GM20431 (cell line): ENCODE measurements around the gene TMEM255B.
"Not testable (repeated sequence)": the region's sequence is repeated elsewhere in the genome, so short reads cannot be mapped to it uniquely, and the experiment has no call there.

Experiments used
- in situ Hi-C: fragments of 300-500 bp; cut with MseI, MboI; formaldehyde crosslinking; loops from one replicate; pipeline ENCODE4 v1.15.0; 2020; ENCODE audit warnings: low sequenced_read_pairs; ENCODE audit not compliant: unreplicated experiment

The TMEM255B gene

DNA sequence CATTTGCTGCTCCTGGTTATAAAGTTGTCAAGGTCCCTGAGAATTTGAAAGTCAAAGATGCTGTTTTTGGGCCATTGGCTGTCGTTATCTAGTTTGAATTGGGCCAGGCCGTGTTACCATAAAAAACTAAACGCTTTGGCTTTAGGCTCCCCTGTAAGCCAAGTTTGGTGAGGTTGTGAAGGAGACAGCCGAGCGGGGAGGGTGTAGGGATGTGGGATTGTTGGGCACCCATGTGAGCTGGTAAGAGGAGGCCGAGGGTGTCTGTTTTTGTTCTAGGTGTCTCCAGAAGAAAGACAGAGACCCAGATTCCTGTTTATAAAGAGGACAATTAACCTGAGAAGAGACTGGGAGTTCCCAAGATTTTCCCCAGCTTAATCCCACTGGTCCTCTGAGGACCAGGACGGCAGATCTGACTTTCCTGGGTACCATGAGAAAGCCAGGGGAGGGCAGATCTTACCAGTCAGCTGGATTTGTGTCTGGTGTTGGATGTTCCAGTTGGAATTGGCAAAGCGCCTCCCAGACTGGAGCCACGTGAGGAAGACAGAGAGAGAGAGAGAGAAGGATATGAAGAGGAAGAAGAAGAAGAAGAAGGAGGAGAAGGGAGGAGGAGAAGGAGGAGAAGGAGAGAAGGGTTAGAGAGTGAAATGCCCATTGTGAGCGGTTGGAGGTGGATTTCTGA is 25.1 kb downstream of the TMEM255B start:
- in situ Hi-C loops = no loop called here

GRCh38 chr13:113784645-113785024 is 25.6 kb downstream of the TMEM255B start:
- in situ Hi-C loops = no loop called here

DNA sequence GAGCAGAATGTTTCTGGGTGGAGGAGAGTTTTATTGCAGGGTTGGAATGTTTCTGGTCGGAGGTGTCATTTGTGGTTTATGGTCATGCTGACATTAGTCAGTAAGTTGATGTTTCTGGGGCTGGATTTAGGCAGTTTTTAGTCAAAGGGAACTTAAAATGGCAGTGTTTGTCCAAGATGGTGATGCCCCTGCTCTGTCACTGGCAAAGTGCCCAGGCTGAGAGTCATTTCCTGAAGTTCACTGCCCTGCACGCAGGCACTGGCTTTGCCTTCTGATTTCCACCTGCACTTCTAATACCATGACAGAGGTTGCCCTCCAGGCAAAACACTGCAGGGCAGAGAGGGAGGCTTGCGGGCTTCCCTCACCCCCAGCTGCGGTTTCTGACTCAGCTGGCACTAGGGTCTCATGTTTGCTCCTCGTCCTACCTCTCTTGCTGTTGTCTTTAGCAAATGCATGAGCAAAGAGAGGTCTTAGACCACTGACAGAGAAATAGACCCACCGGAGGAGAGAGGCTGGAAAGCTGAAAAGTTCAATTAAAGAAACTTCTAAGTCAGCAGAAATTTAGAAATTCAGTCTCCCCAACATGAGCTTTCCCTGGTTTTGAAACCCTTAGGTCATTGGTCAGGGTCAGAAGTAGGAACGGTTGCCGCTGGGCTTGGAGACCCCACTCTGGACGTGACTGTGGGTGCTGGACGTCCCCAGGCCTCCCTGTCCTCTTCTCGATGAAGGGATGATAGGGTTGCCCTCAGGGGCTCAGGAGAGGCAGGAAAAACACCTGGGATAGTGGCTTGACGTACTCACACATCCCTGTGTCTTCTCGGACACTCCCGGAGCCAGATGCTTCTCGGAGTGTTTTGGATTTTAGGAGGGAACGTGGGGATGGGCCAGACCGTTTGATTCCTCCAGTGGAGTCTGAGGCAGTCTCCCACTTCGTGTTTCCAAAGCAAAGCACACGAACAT is 26.3 kb downstream of the TMEM255B start:
- in situ Hi-C loops = no loop called here

DNA sequence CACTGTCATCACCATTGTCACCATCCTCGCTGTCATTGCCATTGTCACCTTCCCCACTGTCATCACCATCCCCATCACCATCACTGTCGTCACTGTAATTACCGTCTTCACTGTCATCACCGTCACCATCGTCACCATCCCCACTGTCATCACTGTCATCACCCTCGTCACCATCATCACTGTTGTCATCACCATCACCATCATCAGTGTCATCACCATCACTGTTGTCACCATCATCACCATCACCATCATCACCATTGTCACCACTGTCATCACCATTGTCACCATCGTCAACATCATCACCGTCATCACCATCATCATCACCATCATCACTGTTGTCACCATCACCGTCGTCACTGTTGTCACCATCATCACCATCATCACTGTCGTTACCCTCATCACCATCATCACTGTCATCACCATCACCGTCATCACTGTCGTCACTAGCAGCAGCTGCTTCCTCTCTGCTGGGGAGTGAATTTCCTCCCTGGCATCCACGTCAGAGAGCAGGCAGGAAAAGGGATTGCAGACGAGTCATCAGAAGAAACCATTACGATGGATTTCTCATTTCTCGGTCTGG is 27.3 kb downstream of the TMEM255B start:
- in situ Hi-C loops = no loop called here

- in situ Hi-C loops = no loop called here
These were observed 28.7 kb downstream of the TMEM255B start for GRCh38 chr13:113787694-113788093.

- in situ Hi-C loops = no loop called here
These were observed 29.5 kb downstream of the TMEM255B start for GRCh38 chr13:113788413-113789135.

- in situ Hi-C loops = no loop called here
These were observed 30.1 kb downstream of the TMEM255B start for GRCh38 chr13:113789167-113789566.

DNA sequence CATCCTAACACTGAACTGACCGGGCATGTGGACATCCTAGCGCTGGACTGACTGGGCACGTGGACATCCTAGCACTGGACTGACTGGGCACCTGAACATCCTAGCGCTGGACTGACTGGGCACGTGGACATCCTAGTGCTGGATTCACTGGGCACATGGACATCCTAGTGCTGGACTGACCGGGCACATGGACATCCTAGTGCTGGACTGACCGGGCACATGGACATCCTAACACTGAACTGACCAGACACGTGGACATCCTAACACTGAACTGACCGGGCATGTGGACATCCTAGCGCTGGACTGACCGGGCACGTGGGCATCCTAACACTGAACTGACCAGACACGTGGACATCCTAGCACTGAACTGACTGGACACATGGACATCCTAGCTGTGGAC is 30.9 kb downstream of the TMEM255B start:
- in situ Hi-C loops = not testable (repeated sequence)

DNA sequence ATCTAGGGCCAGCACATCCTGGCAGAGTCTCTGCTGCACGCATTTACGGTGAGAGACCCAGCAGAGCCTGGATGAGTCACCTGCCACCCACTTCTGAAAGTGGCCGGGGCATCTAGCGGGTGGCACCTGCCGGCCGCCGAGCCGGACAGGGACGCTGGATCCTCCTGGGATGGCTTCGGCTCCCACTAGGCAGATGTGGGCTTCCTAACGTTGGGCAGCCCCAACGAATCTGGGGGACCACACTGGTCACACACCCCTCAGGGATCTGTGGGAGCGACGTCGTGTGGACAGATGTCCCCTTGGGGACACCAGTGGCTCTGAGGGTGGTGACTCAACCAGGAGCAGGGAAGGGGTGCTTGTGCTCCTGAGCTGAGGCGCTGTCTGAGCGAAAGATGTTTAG is 32.2 kb downstream of the TMEM255B start:
- in situ Hi-C loops = no loop called here

DNA sequence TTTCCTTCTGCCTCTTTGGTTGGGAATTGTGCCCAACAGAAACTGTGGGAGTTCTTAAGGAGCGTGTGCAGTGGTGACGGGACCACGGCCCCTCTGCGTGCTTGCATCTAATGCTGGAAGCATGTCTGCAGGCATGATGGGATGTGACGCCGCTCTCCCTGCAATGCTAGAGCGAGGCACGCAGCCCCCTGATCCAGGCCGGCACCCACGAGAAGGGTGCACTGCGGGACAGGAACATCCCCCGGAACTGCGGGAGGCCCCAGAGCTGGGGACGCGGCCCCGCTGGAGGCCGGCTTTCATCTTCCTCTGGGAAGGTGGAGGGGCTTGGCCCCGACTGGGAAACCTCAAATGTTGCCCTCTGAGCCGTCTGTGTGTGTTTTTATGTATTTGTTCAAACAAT is 32.7 kb downstream of the TMEM255B start:
- in situ Hi-C loops = no loop called here

DNA sequence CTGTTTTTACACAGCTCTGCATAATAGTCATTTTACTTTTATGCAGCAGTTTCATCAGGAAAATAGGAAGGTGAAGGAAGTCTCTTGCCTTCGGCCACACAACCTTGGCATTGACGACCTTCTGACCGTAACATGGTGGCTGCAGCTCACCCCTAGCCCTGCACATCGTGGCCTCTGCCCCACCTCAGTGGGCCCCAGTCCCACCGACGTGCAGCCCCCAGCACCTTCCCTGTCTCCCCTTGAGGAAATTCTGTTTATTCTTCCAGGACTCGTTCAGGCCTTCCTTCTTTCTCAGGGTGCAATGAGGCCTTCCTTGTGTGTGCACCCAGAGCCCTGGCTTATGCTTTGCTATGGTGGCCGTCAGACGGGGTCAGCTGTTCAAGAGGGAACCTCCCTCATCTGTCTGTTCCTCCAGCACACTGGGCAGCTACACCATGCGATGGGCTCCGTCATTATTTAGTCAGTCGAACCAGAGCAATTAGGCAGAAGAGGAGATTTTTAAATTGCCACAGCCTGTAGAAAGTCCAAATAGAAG is 33.3 kb downstream of the TMEM255B start:
- in situ Hi-C loops = no loop called here

- in situ Hi-C loops = no loop called here
These were observed 34.1 kb downstream of the TMEM255B start for GRCh38 chr13:113792886-113793717.

GRCh38 chr13:113793718-113794085 is 34.7 kb downstream of the TMEM255B start:
- in situ Hi-C loops = no loop called here

- in situ Hi-C loops = no loop called here
These were observed 35.1 kb downstream of the TMEM255B start for GRCh38 chr13:113794086-113794485.

- in situ Hi-C loops = no loop called here
These were observed 35.7 kb downstream of the TMEM255B start for GRCh38 chr13:113794764-113795173.

- in situ Hi-C loops = not testable (repeated sequence)
These were observed 36.3 kb downstream of the TMEM255B start for GRCh38 chr13:113795362-113795761.

DNA sequence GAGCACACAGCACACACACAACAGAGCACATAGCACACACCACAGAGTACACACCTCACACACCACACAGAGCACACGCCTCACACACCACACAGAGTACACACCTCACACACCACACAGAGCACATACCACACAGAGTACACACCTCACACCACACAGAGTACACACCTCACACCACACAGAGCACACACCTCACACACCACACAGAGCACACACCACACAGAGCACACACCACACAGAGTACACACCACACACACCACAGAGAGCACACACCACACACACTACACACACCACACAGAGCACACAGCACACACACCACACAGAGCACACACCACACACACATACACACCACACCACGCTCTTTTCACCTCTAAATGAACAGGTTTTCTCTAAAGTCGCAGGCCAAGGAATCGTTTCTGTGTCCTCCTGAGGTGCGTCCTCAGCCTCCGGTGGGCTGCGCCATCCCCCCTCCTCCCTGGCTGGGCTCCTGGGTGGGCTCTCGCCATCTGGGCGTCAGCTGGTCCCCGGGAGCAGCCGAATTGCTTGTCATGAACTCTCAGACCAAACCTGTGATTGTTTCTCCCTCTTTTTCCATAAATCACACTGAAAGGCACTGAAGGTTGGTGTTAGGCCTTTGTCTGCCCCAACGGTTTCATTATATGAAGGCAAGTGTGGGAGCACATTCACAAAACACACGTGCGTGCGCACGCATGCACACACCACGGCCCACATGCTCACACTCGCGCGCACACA is 37.4 kb downstream of the TMEM255B start:
- in situ Hi-C loops = no loop called here

DNA sequence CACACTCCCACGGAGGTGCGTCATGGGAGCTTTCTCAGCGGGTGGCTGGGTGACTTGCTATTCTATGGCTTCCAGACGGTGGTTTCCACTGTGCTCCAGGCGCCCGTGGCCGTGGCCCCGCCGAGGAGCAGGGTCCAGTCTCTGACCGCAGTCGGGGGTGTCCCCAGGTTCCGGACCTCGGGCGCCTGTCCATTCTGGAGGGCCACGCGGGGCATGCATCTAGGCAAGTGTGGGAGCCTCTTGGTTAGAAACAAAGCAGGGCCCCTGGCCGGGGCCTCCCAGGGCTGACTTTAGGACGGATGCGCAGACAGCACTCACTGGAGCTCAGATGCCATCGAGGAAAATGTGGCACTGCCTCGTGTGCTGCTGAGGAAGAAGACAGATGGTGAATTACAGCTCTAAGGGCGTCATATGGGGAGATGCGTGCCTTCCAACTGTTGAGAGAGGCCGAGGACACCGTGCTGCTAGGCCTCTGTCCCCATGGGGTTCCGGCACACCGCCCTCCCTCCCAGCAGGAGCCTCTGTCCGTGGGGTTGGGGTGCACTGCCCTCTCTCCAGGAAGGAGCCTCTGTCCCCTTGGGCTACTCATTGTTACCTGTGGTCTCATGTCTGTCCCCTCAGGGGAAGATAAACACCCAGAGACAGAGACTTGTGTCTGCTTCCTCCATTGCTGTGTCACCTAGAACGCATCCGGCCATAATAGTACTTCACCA is 38.1 kb downstream of the TMEM255B start:
- in situ Hi-C loops = no loop called here
